Ovary (tissue), 9 donors: Measurements from ENCODE around the gene ADGRA1. TPM values are rescaled to one million over a fixed set of nuclear protein-coding genes. Genes with fewer than 3 reads are reported as not detected.

Experiments
- DNase-seq, 5 donors: peaks; one replicate each; pipeline ENCODE4 v3.0.0-alpha.2; 2019 to 2020
- H3K27ac ChIP-seq, 2 donors: fragments of 200-600 bp; one replicate each; pipeline versions ENCODE4 v1.5.1 to v1.8.0; 2019 to 2022
- H3K27me3 ChIP-seq: fragments of 200-600 bp; one replicate; pipeline ENCODE4 v1.8.0; 2022
- H3K36me3 ChIP-seq: fragments of 200-600 bp; sonication (generic); one replicate; pipeline ENCODE4 v1.5.1; 2019
- H3K4me1 ChIP-seq: one replicate; pipeline ENCODE4 v1.8.1; 2013; ENCODE audit warnings: mild to moderate bottlenecking, moderate library complexity; ENCODE audit not compliant: insufficient read depth
- H3K4me3 ChIP-seq: fragments of 200-600 bp; sonication (generic); one replicate; pipeline ENCODE4 v1.5.1; 2017
- H3K9me3 ChIP-seq, 2 donors: fragments of 200-600 bp in 1 of 2; sonication (generic) in 1 of 2; one replicate each; pipeline versions ENCODE4 v1.5.1 to v1.8.1; 2013 to 2019; ENCODE audit warnings: mild to moderate bottlenecking in 1 of 2, moderate library complexity in 1 of 2
- CTCF ChIP-seq, 3 donors: fragments of 450-650 bp in 2 of 3; fragments of 200-600 bp in 1 of 3; IDR thresholded peaks; one replicate each; pipeline versions ENCODE4 v1.5.1 to v1.8.0; 2016 to 2022; ENCODE audit warnings: antibody characterized with exemption in 3 of 3, mild to moderate bottlenecking in 1 of 3
- EP300 ChIP-seq: sonication (generic); formaldehyde crosslinking; IDR thresholded peaks from one replicate; pipeline ENCODE4 v1.6.1; 2017; ENCODE audit warnings: antibody characterized with exemption
- POLR2A ChIP-seq: fragments of 450-650 bp; IDR thresholded peaks from one replicate; pipeline ENCODE4 v1.6.1; 2017; ENCODE audit warnings: antibody characterized with exemption, mild to moderate bottlenecking, moderate library complexity
- WGBS, 3 donors: extraction: QIAGEN DNeasy Blood & Tissue Kit in 1 of 3; methylation state at CpG; one replicate each; pipeline versions ENCODE4 v1.1.5 to v1.1.7; 2013 to 2017; 5-methylcytosine and 5-hydroxymethylcytosine counted together
- intact Hi-C, 4 donors: fragments of 100-400 bp; cut with DNase I; formaldehyde crosslinking; loops; one replicate each; pipeline versions ENCODE4 v1.11.0 to v1.15.1; 2022 to 2023
- polyA plus RNA-seq, 2 donors: library from polyadenylated mRNA; stranded (reverse); fragments of 200-250 nt in 1 of 2; fragments of 350-450 nt in 1 of 2; fragmentation: Illumina TruSeq in 1 of 2; extraction: RNeasy Lipid Tissue Mini Kit (QIAGEN cat#74804) in 1 of 2; gene quantifications; one replicate each; pipeline ENCODE4 v1.2.3, GENCODE V29; 2013 to 2014
- total RNA-seq, 7 donors: library from RNA; depleted of rRNA in 2 of 7; stranded (reverse); fragments of >200 nt in 2 of 7; fragmentation: NEBNext Ultra II Directional in 3 of 7; extraction: Animal tissue kit (Norgen Biotek cat#: 25700) in 3 of 7; gene quantifications; one replicate each; pipeline versions ENCODE4 v1.1.0 to v1.2.4, GENCODE V29; 2016 to 2023
- donor health status: DM: no; HTN: no; CAD: no; lungs with moderate emphysema.
- donor health status: DM: no; HTN: no; CAD: no.
- donor health status: Bipolar disorder and iron deficiency.
- donor health status: DM: yes; HTN: yes; CAD: no.
- donor health status: DM: no; HTN: no; CAD: no.
- donor health status: DM: yes; HTN: yes; CAD: no.

The ADGRA1 gene
- total and polyA plus RNA-seq, 9 donors, result 0.07 to 0.92 (median 0.13) TPM; not detected in 5

GRCh38 chr10:133099571-133099970, 11.8 kb downstream of the ADGRA1 start:
- DNase-seq, result no peak
- H3K36me3 ChIP-seq, result no peaks in the 10 kb centered on the region
- H3K27ac ChIP-seq, result no peak overlapping the region
- WGBS, 3 donors, result 12 to 21% (median 18%) methylated on average over 5 of the region's 5 CpGs
- H3K27me3 ChIP-seq, result no peaks in the 10 kb centered on the region
- no peaks in the 10 kb centered on the region for H3K4me1 ChIP-seq
- H3K4me3 ChIP-seq, result no peak overlapping the region
- intact Hi-C loops, result loop anchor here in 1 of 4 donors (2.0 kb wide), 1 partner anchor 47 kb away; no protein-coding TSS in a partner anchor
- no peaks in the 10 kb centered on the region for H3K9me3 ChIP-seq
- TF ChIP-seq EP300 (no peak), POLR2A (no peak), CTCF (IDR thresholded peaks at IDR 0.05) (no peak)

GRCh38 chr10:133100186-133100585, 12.5 kb downstream of the ADGRA1 start:
- no peaks in the 10 kb centered on the region for H3K27me3 ChIP-seq
- H3K4me1 ChIP-seq, result no peaks in the 10 kb centered on the region
- intact Hi-C loops, result no loop called here
- no peaks in the 10 kb centered on the region for H3K9me3 ChIP-seq
- DNase-seq, result no peak
- WGBS, 3 donors, result 75 to 87% (median 77%) methylated on average over 24 of the region's 24 CpGs
- TF ChIP-seq EP300 (no peak), POLR2A (no peak), CTCF (IDR thresholded peaks at IDR 0.05) (no peak)
- H3K27ac ChIP-seq, result no peak overlapping the region
- H3K4me3 ChIP-seq, result no peak overlapping the region
- H3K36me3 ChIP-seq, result no peaks in the 10 kb centered on the region

GRCh38 chr10:133100706-133101415, 13.1 kb downstream of the ADGRA1 start:
- 21 to 33% (median 25%) methylated on average over 37 of the region's 37 CpGs for WGBS, 3 donors
- Histone ChIP-seq H3K9me3 (no peaks in the 10 kb centered on the region), H3K27me3 (no peaks in the 10 kb centered on the region), H3K4me3 (no peak overlapping the region), H3K4me1 (no peaks in the 10 kb centered on the region), H3K36me3 (no peaks in the 10 kb centered on the region), H3K27ac (no peak overlapping the region)
- TF ChIP-seq POLR2A (no peak), CTCF (IDR thresholded peaks at IDR 0.05) (no peak), EP300 (no peak)
- intact Hi-C loops, result no loop called here
- DNase-seq, result no peak

GRCh38 chr10:133101416-133101810, 13.7 kb downstream of the ADGRA1 start:
- intact Hi-C loops, result no loop called here
- H3K4me1 ChIP-seq, result no peaks in the 10 kb centered on the region
- H3K9me3 ChIP-seq, result no peaks in the 10 kb centered on the region
- 51 to 63% (median 61%) methylated on average over 16 of the region's 16 CpGs for WGBS, 3 donors
- H3K27me3 ChIP-seq, result no peaks in the 10 kb centered on the region
- TF ChIP-seq CTCF (IDR thresholded peaks at IDR 0.05), result no peak
- TF ChIP-seq POLR2A, result no peak
- TF ChIP-seq EP300, result no peak
- no peak overlapping the region for H3K4me3 ChIP-seq
- no peak for DNase-seq
- no peaks in the 10 kb centered on the region for H3K36me3 ChIP-seq
- no peak overlapping the region for H3K27ac ChIP-seq
